Neural crest cell (in vitro differentiated cells): ENCODE measurements around the gene DTNB. TPM values are rescaled to one million over a fixed set of nuclear protein-coding genes. Genes with fewer than 3 reads are reported as not detected.
"Not testable (repeated sequence)": the region's sequence is repeated elsewhere in the genome, so short reads cannot be mapped to it uniquely, and the experiment has no call there.

Experiments used
- DNase-seq: peaks from one replicate; pipeline ENCODE4 v3.0.0; 2021; ENCODE audit warnings: low read depth, mixed read lengths, low spot score
- H3K27ac Mint-ChIP-seq: one replicate; pipeline ENCODE4 v1.8.0; 2021; ENCODE audit warnings: mild to moderate bottlenecking, mixed read lengths; ENCODE audit not compliant: unreplicated experiment
- H3K27me3 Mint-ChIP-seq: 2 replicates; pipeline ENCODE4 v1.8.0; 2021; ENCODE audit warnings: low read depth, mild to moderate bottlenecking, mixed read lengths
- H3K36me3 Mint-ChIP-seq: 2 replicates; pipeline ENCODE4 v1.8.0; 2021; ENCODE audit warnings: low read depth, mild to moderate bottlenecking, mixed read lengths
- H3K4me1 Mint-ChIP-seq: 2 replicates; pipeline ENCODE4 v1.8.0; 2021; ENCODE audit warnings: mixed read lengths
- H3K4me3 Mint-ChIP-seq: one replicate; pipeline ENCODE4 v1.8.0; 2021; ENCODE audit warnings: mild to moderate bottlenecking, mixed read lengths
- H3K9me3 Mint-ChIP-seq: 2 replicates; pipeline ENCODE4 v1.8.0; 2021; ENCODE audit warnings: mixed read lengths
- CTCF ChIP-seq: fragments of 200-600 bp; sonication (generic); conservative IDR thresholded peaks from 2 replicates; pipeline ENCODE4 v1.5.0; 2021; ENCODE audit warnings: antibody characterized with exemption, mild to moderate bottlenecking
- total RNA-seq: library from RNA; stranded (reverse); gene quantifications from 2 replicates; pipeline ENCODE4 v1.2.1, GENCODE V29; 2021

DTNB gene
- total RNA-seq, 1 donor from 2014 or later, result 29.5 TPM

GRCh38 chr2:25545899-25546298 lies 127.5 kb downstream of the DTNB start:
- no peaks in the 10 kb centered on the region for H3K36me3 Mint-ChIP-seq
- no peak for TF ChIP-seq CTCF
- no peak for DNase-seq

GRCh38 chr2:25544445-25544844 lies 128.9 kb downstream of the DTNB start:
- Mint-ChIP-seq H3K36me3 (no peaks in the 10 kb centered on the region), H3K4me1 (peaks cover 16% of the 10 kb centered on the region), H3K27ac (no peak overlapping the region), H3K4me3 (no peak overlapping the region), H3K9me3 (peaks cover 2% of the 10 kb centered on the region), H3K27me3 (no peaks in the 10 kb centered on the region)
- no peak for DNase-seq
- TF ChIP-seq CTCF, result no peak

More at GRCh38 chr2:25545899-25546298, 127.5 kb downstream of the DTNB start:
- Mint-ChIP-seq H3K9me3 (peaks cover 4% of the 10 kb centered on the region), H3K4me3 (no peak overlapping the region), H3K4me1 (peaks cover 1% of the 10 kb centered on the region), H3K27ac (no peak overlapping the region), H3K27me3 (no peaks in the 10 kb centered on the region)

GRCh38 chr2:25543939-25544338 lies 129.4 kb downstream of the DTNB start:
- Mint-ChIP-seq H3K27me3 (no peaks in the 10 kb centered on the region), H3K4me3 (no peak overlapping the region), H3K4me1 (peaks cover 21% of the 10 kb centered on the region), H3K9me3 (peaks cover 2% of the 10 kb centered on the region), H3K36me3 (no peaks in the 10 kb centered on the region), H3K27ac (peak overlapping the region; percentile 94)
- DNase-seq, result no peak
- no peak for TF ChIP-seq CTCF

GRCh38 chr2:25541378-25541777 lies 132.0 kb downstream of the DTNB start:
- Mint-ChIP-seq H3K36me3 (peaks cover 6% of the 10 kb centered on the region), H3K27me3 (no peaks in the 10 kb centered on the region), H3K4me1 (peaks cover 31% of the 10 kb centered on the region), H3K4me3 (no peak overlapping the region), H3K27ac (no peak overlapping the region), H3K9me3 (peaks cover 2% of the 10 kb centered on the region)
- no peak for TF ChIP-seq CTCF
- no peak for DNase-seq

GRCh38 chr2:25539136-25539535 lies 134.2 kb downstream of the DTNB start:
- no peak for TF ChIP-seq CTCF
- peaks cover 7% of the 10 kb centered on the region for H3K36me3 Mint-ChIP-seq
- H3K4me1 Mint-ChIP-seq, result peaks cover 32% of the 10 kb centered on the region
- H3K27ac Mint-ChIP-seq, result no peak overlapping the region
- H3K4me3 Mint-ChIP-seq, result no peak overlapping the region
- no peak for DNase-seq
- no peaks in the 10 kb centered on the region for H3K27me3 Mint-ChIP-seq
- peaks cover 2% of the 10 kb centered on the region for H3K9me3 Mint-ChIP-seq

GRCh38 chr2:25537526-25537925 lies 135.9 kb downstream of the DTNB start:
- no peaks in the 10 kb centered on the region for H3K27me3 Mint-ChIP-seq
- no peak for DNase-seq
- H3K4me1 Mint-ChIP-seq, result peaks cover 42% of the 10 kb centered on the region
- peak overlapping the region; percentile 45 for H3K4me3 Mint-ChIP-seq
- H3K36me3 Mint-ChIP-seq, result peaks cover 9% of the 10 kb centered on the region
- H3K9me3 Mint-ChIP-seq, result peaks cover 2% of the 10 kb centered on the region
- peak overlapping the region; percentile 80 for H3K27ac Mint-ChIP-seq
- no peak for TF ChIP-seq CTCF

GRCh38 chr2:25535411-25536289 lies 137.7 kb downstream of the DTNB start:
- H3K27ac Mint-ChIP-seq, H3K9me3 Mint-ChIP-seq, H3K4me3 Mint-ChIP-seq, H3K27me3 Mint-ChIP-seq, DNase-seq: not testable (repeated sequence)
- H3K36me3 Mint-ChIP-seq, result peaks cover 12% of the 10 kb centered on the region
- peaks cover 50% of the 10 kb centered on the region for H3K4me1 Mint-ChIP-seq

- not testable (repeated sequence) for H3K4me3 Mint-ChIP-seq, DNase-seq, H3K9me3 Mint-ChIP-seq, H3K27ac Mint-ChIP-seq, H3K27me3 Mint-ChIP-seq
- peaks cover 12% of the 10 kb centered on the region for H3K36me3 Mint-ChIP-seq
- H3K4me1 Mint-ChIP-seq, result peaks cover 43% of the 10 kb centered on the region
These were observed 138.4 kb downstream of the DTNB start for GRCh38 chr2:25534937-25535336.
